ENCODE results near the gene LOXHD1. TPM values are rescaled to one million over a fixed set of nuclear protein-coding genes. Genes with fewer than 3 reads are reported as not detected.

Gene LOXHD1
- total and polyA plus RNA-seq, 2 of the 4 experiments (the other 2 are of a cell fraction), result not detected

DNA sequence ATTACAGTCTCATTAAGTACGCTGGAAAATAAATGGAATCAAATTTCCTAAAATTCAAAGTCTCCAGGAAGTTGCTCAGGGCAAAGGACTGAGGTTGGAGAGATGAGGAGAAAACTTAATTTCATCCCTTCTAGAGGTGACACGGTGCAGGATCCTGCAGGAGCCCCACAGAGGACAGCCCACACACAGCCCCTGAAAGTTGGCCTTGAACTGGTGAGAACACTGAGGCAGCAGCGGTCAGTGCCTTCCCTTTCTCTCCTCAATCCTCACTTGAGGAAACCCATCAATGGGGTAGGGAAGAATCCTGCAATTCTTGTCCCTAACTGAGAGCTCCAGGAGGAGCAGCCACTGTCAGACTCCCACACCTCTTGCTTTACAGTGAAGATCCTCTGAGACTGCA lies 37.5 kb downstream of the LOXHD1 start:
- no peak overlapping the region for H3K27ac ChIP-seq (ENCODE audit: insufficient read depth, low read length)
- no peak overlapping the region for H3K9ac ChIP-seq (ENCODE audit: low read depth, low read length)
- no TSS peak for BruUV-seq (replicated peaks)
- no CpG with 5 or more reads among the region's 3 CpGs for WGBS, 2 experiments (ENCODE audit: extremely low coverage in 2 of 2, insufficient read length in 1 of 2)
- H4K8ac ChIP-seq (ENCODE audit: low read depth in 2 of 2, low read length in 2 of 2), result no peak overlapping the region
- no peaks in the 10 kb centered on the region for H4K20me1 ChIP-seq (ENCODE audit: insufficient read depth, low read length)
- in situ Hi-C loops (cut with MboI; ENCODE audit: low sequenced_read_pairs) (no loop called here), intact Hi-C loops (cut with micrococcal nuclease) (no loop called here), dilution Hi-C loops (cut with HindIII; ENCODE audit: low sequenced_read_pairs, unreplicated experiment) (no loop called here)
- H4K5ac ChIP-seq (ENCODE audit: low read depth, low read length), result no peak overlapping the region
- H3K9me1 ChIP-seq (ENCODE audit: insufficient read depth, low read length), result no peaks in the 10 kb centered on the region
- no peak for ATAC-seq (ENCODE audit: low read depth)
- H2AK9ac ChIP-seq (replicated peaks; ENCODE audit: low read depth, low read length, poor library complexity), result no peak overlapping the region
- H3K4ac ChIP-seq (ENCODE audit: low read depth, low read length), result no peak overlapping the region
- no peaks in the 10 kb centered on the region for H3K9me3 ChIP-seq (ENCODE audit: control insufficient read depth, insufficient read depth, low read length)
- no peak overlapping the region for H3K56ac ChIP-seq (ENCODE audit: extremely low read depth, insufficient read depth, low read length)
- H3K4me3 ChIP-seq (ENCODE audit: insufficient read depth, low read depth, low read length), result no peak overlapping the region
- H2BK20ac ChIP-seq (ENCODE audit: low read depth, low read length), result no peak overlapping the region
- no peak overlapping the region for H3K23ac ChIP-seq (ENCODE audit: low read depth, low read length)
- no peaks in the 10 kb centered on the region for H3K79me1 ChIP-seq (ENCODE audit: low read depth in 1 of 2, low read length in 2 of 2)
- no peak overlapping the region for H2AFZ ChIP-seq (replicated peaks; ENCODE audit: low read length, poor library complexity)
- H3K14ac ChIP-seq (replicated peaks; ENCODE audit: low read depth, low read length), result no peak overlapping the region
- H3K4me2 ChIP-seq (ENCODE audit: low read depth, low read length), result no peak overlapping the region
- no peak overlapping the region for H2BK15ac ChIP-seq (ENCODE audit: low read depth, low read length)
- no peaks in the 10 kb centered on the region for H3K27me3 ChIP-seq (ENCODE audit: control insufficient read depth, insufficient read depth, low read length)
- H2AK5ac ChIP-seq (ENCODE audit: low read depth, low read length), result no peak overlapping the region
- no peak overlapping the region for H4K91ac ChIP-seq (ENCODE audit: insufficient read depth, low read depth, low read length)
- no peaks in the 10 kb centered on the region for H3K4me1 ChIP-seq (ENCODE audit: control insufficient read depth, insufficient read depth, low read length)
- CTCF ChIA-PET, result no interaction called here
- TF ChIP-seq MAFK (IDR thresholded peaks at IDR 0.05; ENCODE audit: low read depth, low read length), result no peak
- TF ChIP-seq, protein P1, sequence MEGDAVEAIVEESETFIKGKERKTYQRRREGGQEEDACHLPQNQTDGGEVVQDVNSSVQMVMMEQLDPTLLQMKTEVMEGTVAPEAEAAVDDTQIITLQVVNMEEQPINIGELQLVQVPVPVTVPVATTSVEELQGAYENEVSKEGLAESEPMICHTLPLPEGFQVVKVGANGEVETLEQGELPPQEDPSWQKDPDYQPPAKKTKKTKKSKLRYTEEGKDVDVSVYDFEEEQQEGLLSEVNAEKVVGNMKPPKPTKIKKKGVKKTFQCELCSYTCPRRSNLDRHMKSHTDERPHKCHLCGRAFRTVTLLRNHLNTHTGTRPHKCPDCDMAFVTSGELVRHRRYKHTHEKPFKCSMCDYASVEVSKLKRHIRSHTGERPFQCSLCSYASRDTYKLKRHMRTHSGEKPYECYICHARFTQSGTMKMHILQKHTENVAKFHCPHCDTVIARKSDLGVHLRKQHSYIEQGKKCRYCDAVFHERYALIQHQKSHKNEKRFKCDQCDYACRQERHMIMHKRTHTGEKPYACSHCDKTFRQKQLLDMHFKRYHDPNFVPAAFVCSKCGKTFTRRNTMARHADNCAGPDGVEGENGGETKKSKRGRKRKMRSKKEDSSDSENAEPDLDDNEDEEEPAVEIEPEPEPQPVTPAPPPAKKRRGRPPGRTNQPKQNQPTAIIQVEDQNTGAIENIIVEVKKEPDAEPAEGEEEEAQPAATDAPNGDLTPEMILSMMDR (conservative IDR thresholded peaks at IDR 0.05; ENCODE audit: low read depth, low read length), result no peak
- TF ChIP-seq CHD1 (IDR thresholded peaks at IDR 0.05; ENCODE audit: low read depth, low read length), result no peak
- TF ChIP-seq FOS (IDR thresholded peaks at IDR 0.05; ENCODE audit: low read depth, low read length), result no peak
- no peak for TF ChIP-seq POLR2A (IDR thresholded peaks at IDR 0.05; ENCODE audit: low read depth, low read length)
- TF ChIP-seq USF2 (IDR thresholded peaks at IDR 0.05; ENCODE audit: low read depth, low read length), result no peak
- no peak for TF ChIP-seq RCOR1 (IDR thresholded peaks at IDR 0.05; ENCODE audit: insufficient replicate concordance, low read length)
- no peak for TF ChIP-seq CEBPB (IDR thresholded peaks at IDR 0.05; ENCODE audit: low read depth, low read length)
- TF ChIP-seq RFX5 (IDR thresholded peaks at IDR 0.05; ENCODE audit: low read depth, low read length), result no peak
- TF ChIP-seq, protein P2, sequence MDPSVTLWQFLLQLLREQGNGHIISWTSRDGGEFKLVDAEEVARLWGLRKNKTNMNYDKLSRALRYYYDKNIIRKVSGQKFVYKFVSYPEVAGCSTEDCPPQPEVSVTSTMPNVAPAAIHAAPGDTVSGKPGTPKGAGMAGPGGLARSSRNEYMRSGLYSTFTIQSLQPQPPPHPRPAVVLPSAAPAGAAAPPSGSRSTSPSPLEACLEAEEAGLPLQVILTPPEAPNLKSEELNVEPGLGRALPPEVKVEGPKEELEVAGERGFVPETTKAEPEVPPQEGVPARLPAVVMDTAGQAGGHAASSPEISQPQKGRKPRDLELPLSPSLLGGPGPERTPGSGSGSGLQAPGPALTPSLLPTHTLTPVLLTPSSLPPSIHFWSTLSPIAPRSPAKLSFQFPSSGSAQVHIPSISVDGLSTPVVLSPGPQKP (IDR thresholded peaks at IDR 0.05; ENCODE audit: borderline replicate concordance, low read depth, low read length), result no peak
- TF ChIP-seq BHLHE40 (IDR thresholded peaks at IDR 0.05; ENCODE audit: low read depth, low read length), result no peak
- no peak for TF ChIP-seq MAZ (IDR thresholded peaks at IDR 0.05; ENCODE audit: borderline replicate concordance, low read depth, low read length)
- TF ChIP-seq RAD21 (IDR thresholded peaks at IDR 0.05; ENCODE audit: low read length), result no peak
- no peak for TF ChIP-seq NFE2L2 (IDR thresholded peaks at IDR 0.05; ENCODE audit: low read depth, low read length)
- H2BK120ac ChIP-seq (ENCODE audit: low read depth, low read length), result no peak overlapping the region
- H2BK5ac ChIP-seq (ENCODE audit: low read depth, low read length, poor library complexity, severe bottlenecking), result no peak overlapping the region
- POLR2A ChIA-PET (ENCODE audit: unreplicated experiment), result no interaction called here
- H3K18ac ChIP-seq (ENCODE audit: low read depth, low read length), result no peak overlapping the region
- H3K36me3 ChIP-seq (ENCODE audit: control insufficient read depth, insufficient read depth, low read length), result no peaks in the 10 kb centered on the region
- DNase-seq, result no peak
